Body of pancreas (tissue), 4 donors: Measurements from ENCODE around the gene RGS14.

Experiments used
- CTCF ChIP-seq, 7 experiments: fragments of 450-650 bp in 4 of 7; fragments of 200-600 bp in 3 of 7; sonication (generic) in 3 of 7; IDR thresholded peaks; one replicate each; pipeline ENCODE4 v1.5.1; 2016 to 2019; ENCODE audit warnings: antibody characterized with exemption in 7 of 7
- POLR2A ChIP-seq, 3 donors: fragments of 450-650 bp; IDR thresholded peaks; one replicate each; pipeline ENCODE4 v1.6.1; 2016; ENCODE audit warnings: antibody characterized with exemption in 3 of 3, mild to moderate bottlenecking in 2 of 3

- no peak for TF ChIP-seq CTCF (IDR thresholded peaks at IDR 0.05)
- no peak for TF ChIP-seq POLR2A (IDR thresholded peaks at IDR 0.05)
Observed at GRCh38 chr5:177419046-177419445, 61.3 kb downstream of the RGS14 start.
